Measurements from ENCODE around the gene TMEM92.
"Not testable (repeated sequence)": the region's sequence is repeated elsewhere in the genome, so short reads cannot be mapped to it uniquely, and the experiment has no call there.

The TMEM92 gene

GRCh38 chr17:50262001-50262794 lies 12.1 kb upstream of the TMEM92 start:
- no peak for DNase-seq

- no peak for DNase-seq
Measured at GRCh38 chr17:50263331-50264262, 10.7 kb upstream of the TMEM92 start.

- DNase-seq: no peak
Measured at GRCh38 chr17:50264263-50265113, 9.8 kb upstream of the TMEM92 start.

- no peak for DNase-seq
Measured at GRCh38 chr17:50265212-50265611, 9.1 kb upstream of the TMEM92 start.

- DNase-seq: no peak
Measured at GRCh38 chr17:50265690-50266315, 8.5 kb upstream of the TMEM92 start.

- DNase-seq: no peak
Measured at GRCh38 chr17:50266384-50267073, 7.7 kb upstream of the TMEM92 start.

- DNase-seq: no peak
Measured at GRCh38 chr17:50267074-50267841, 7.0 kb upstream of the TMEM92 start.

- DNase-seq: no peak
Measured at GRCh38 chr17:50268026-50268425, 6.2 kb upstream of the TMEM92 start.

- no peak for DNase-seq
Measured at GRCh38 chr17:50268743-50269275, 5.5 kb upstream of the TMEM92 start.

- no peak for DNase-seq
Measured at GRCh38 chr17:50269477-50270434, 4.5 kb upstream of the TMEM92 start.

GRCh38 chr17:50270435-50271362 lies 3.6 kb upstream of the TMEM92 start:
- no peak for DNase-seq

- not testable (repeated sequence) for DNase-seq
Measured at GRCh38 chr17:50271363-50271750, 2.9 kb upstream of the TMEM92 start.

- no peak for DNase-seq
Measured at GRCh38 chr17:50272246-50272645, 2.0 kb upstream of the TMEM92 start.

GRCh38 chr17:50272711-50273653 lies 1.3 kb upstream of the TMEM92 start:
- DNase-seq: peak; percentile 14

GRCh38 chr17:50273654-50274040 lies 619 bp upstream of the TMEM92 start:
- DNase-seq: no peak

GRCh38 chr17:50274897-50275221 lies 593 bp downstream of the TMEM92 start:
- DNase-seq: no peak

- DNase-seq: no peak
Measured at GRCh38 chr17:50275279-50275678, 1.0 kb downstream of the TMEM92 start.

Data from KG1 (cell line).